MG63 (cell line): ENCODE measurements around the gene CRACR2B. TPM values are rescaled to one million over a fixed set of nuclear protein-coding genes. Genes with fewer than 3 reads are reported as not detected.
A peak's percentile ranks its signal among the peaks of the same experiment; 100 is the strongest.

Experiments
- DNase-seq: peaks from one replicate; pipeline ENCODE4 v3.0.0-alpha.2; 2020
- H3K27me3 ChIP-seq: fragments of 250-450 bp; sonication (Bioruptor Pico); 2 replicates; pipeline ENCODE4 v1.5.1; 2020; ENCODE audit warnings: mild to moderate bottlenecking, moderate library complexity
- H3K36me3 ChIP-seq: fragments of 250-450 bp; sonication (Bioruptor Pico); 2 replicates; pipeline ENCODE4 v1.5.1; 2020; ENCODE audit warnings: mild to moderate bottlenecking, moderate library complexity
- H3K4me3 ChIP-seq: fragments of 250-450 bp; sonication (Bioruptor Pico); 2 replicates; pipeline ENCODE4 v1.5.1; 2020; ENCODE audit warnings: mild to moderate bottlenecking, moderate library complexity
- H3K9me3 ChIP-seq: fragments of 250-450 bp; sonication (Bioruptor Pico); 2 replicates; pipeline ENCODE4 v1.5.1; 2020; ENCODE audit warnings: mild to moderate bottlenecking, moderate library complexity
- total RNA-seq: library from RNA; depleted of rRNA; stranded (reverse); fragments of >200 nt; shearing (Covaris generic); gene quantifications from 2 replicates; pipeline ENCODE4 v1.2.3, GENCODE V29; 2014; ENCODE audit warnings: low replicate concordance; rRNA removed

Gene CRACR2B
- total RNA-seq, result not detected in 2 replicates

GRCh38 chr11:827897-828192 lies at the start of gene CRACR2B:
Gene CRACR2B, plus strand, starts transcription at chr11:827919. Its CDS starts 689 bp downstream, at chr11:828608.
- Histone ChIP-seq H3K9me3 (no peaks in the 10 kb centered on the region), H3K36me3 (peaks cover 19% of the 10 kb centered on the region), H3K4me3 (no peak within 1 kb of the TSS), H3K27me3 (no peaks in the 10 kb centered on the region)
- DNase-seq, result no peak

DNA sequence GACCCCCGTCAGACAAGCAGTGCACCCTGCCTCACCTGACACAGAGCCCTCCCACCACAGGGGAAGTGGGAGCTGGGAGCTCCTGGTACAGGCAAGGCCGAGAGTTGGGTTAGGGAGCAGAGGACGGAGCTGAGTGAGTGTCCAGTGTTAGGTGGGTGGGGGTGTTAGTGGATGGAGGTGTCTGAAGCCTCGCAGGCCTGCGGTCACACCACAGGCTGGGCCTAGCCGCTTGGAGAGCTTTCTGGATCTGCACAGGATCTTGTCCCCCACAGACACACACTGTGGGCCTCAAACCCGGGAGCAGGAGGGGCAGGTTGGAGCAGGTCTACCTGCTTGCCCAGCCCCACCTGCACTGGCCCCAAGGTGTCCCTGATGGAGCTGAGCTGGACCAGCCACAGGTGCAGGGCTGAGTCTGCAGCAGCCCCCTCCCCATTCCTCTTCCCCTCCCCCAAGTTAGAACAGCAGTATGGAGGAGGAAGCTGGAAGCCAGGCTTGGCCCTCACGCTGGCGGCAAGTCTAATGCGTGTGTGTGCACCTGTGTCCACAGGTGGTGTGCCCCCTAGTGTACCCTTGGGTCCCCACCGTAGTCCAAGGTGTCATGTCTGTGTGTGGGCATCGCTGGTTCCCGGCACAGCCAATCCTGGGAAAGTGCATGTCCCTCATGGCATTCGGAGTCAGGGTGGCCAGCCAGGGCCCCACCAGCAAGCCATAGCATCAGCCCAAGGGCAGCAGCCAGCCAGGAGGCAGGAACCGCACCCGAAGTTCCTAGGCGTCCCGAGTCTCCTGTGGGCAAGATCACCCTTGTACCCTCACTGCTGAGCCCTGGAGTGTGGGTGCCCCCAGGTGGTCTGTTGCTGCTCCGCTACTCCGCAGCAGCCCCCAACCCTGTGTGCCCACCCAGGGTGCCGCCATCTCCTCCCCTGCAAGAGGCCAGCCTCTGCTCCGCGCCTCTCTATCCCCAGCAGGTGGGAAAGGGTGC lies 48.5 kb upstream of the CRACR2B start:
- no peaks in the 10 kb centered on the region for H3K27me3 ChIP-seq
- H3K4me3 ChIP-seq, result no peak overlapping the region
- H3K9me3 ChIP-seq, result no peaks in the 10 kb centered on the region
- H3K36me3 ChIP-seq, result peaks cover 30% of the 10 kb centered on the region
- DNase-seq, result no peak

- no peak for DNase-seq
- Histone ChIP-seq H3K9me3 (no peaks in the 10 kb centered on the region), H3K36me3 (peaks cover 24% of the 10 kb centered on the region), H3K27me3 (no peaks in the 10 kb centered on the region), H3K4me3 (no peak overlapping the region)
Observed at GRCh38 chr11:779955-780532, 47.7 kb upstream of the CRACR2B start.

GRCh38 chr11:782264-783174 lies 45.2 kb upstream of the CRACR2B start:
- Histone ChIP-seq H3K9me3 (no peaks in the 10 kb centered on the region), H3K27me3 (no peaks in the 10 kb centered on the region), H3K36me3 (peaks cover 18% of the 10 kb centered on the region), H3K4me3 (no peak overlapping the region)
- DNase-seq, result no peak

GRCh38 chr11:783581-784015 lies 44.1 kb upstream of the CRACR2B start:
- Histone ChIP-seq H3K4me3 (no peak overlapping the region), H3K27me3 (no peaks in the 10 kb centered on the region), H3K36me3 (peaks cover 14% of the 10 kb centered on the region), H3K9me3 (no peaks in the 10 kb centered on the region)
- DNase-seq, result peak; percentile 95

- peaks cover 4% of the 10 kb centered on the region; the same call in 1 of the 2 replicates for H3K36me3 ChIP-seq
- H3K4me3 ChIP-seq, result no peak overlapping the region
- H3K9me3 ChIP-seq, result no peaks in the 10 kb centered on the region
- no peak for DNase-seq
- H3K27me3 ChIP-seq, result no peaks in the 10 kb centered on the region
Observed at GRCh38 chr11:786235-787083, 41.3 kb upstream of the CRACR2B start.

GRCh38 chr11:787084-787675 lies 40.5 kb upstream of the CRACR2B start:
- Histone ChIP-seq H3K36me3 (peaks cover 10% of the 10 kb centered on the region), H3K4me3 (no peak overlapping the region), H3K27me3 (no peaks in the 10 kb centered on the region), H3K9me3 (no peaks in the 10 kb centered on the region)
- DNase-seq, result no peak

- H3K27me3 ChIP-seq, result no peaks in the 10 kb centered on the region
- no peaks in the 10 kb centered on the region for H3K9me3 ChIP-seq
- H3K36me3 ChIP-seq, result peaks cover 17% of the 10 kb centered on the region
- no peak overlapping the region for H3K4me3 ChIP-seq
- DNase-seq, result no peak
Observed at GRCh38 chr11:788009-788640, 39.6 kb upstream of the CRACR2B start.

- H3K4me3 ChIP-seq, result no peak overlapping the region
- H3K9me3 ChIP-seq, result no peaks in the 10 kb centered on the region
- no peaks in the 10 kb centered on the region for H3K27me3 ChIP-seq
- H3K36me3 ChIP-seq, result peaks cover 29% of the 10 kb centered on the region
- no peak for DNase-seq
Observed at GRCh38 chr11:788953-789940, 38.5 kb upstream of the CRACR2B start.

- Histone ChIP-seq H3K4me3 (no peak within 1 kb of the TSS), H3K27me3 (no peaks in the 10 kb centered on the region), H3K9me3 (no peaks in the 10 kb centered on the region), H3K36me3 (peaks cover 35% of the 10 kb centered on the region)
- DNase-seq, result no peak
Observed at GRCh38 chr11:789943-790342, 37.8 kb upstream of the CRACR2B start, which contains the start of gene CEND1. Gene CEND1, minus strand, starts transcription at chr11:790090. Its CDS starts 1,514 bp downstream, at chr11:788576.

DNA sequence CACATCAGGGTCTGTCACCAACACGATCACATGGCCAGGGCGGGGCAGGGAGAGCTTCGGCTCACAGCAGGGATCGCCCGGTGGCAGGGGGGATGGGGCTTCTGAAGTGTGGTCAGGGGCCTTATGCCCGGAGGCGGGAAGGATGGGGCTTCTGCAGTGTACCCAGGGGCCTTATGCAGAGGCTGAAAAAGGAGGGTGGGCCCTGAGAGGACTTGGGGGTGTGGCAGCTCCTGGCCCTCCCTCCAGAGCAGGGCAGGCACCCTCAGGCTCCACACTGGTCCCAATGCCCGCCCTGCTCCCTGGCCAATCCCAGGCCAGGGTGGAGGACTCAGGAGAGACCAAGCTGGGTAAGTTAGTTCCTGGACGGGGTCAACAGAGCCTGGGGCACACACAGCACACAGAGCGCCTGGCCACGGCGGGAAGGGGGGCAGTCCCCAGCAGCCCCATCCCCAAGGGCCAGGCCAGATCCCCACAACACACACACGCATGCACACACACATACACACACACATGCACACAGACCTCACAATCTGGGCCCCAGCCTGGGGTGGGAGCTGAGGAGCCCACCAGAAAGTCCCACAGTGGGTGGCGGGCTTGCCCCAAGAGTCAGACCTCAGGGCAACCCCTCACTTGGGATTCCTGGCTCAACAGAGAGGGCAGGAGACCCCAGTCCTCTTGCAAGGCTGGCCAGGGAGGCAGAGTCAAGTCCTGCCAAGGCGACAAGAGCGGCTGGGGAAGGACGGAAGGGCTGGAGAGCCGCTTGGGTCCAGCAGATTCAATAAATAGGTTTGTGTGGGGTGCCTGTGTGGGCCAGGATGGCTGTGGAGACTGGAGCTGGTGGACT lies 36.8 kb upstream of the CRACR2B start:
- no peaks in the 10 kb centered on the region for H3K27me3 ChIP-seq
- H3K9me3 ChIP-seq, result no peaks in the 10 kb centered on the region
- DNase-seq, result peak; percentile 62
- no peak overlapping the region for H3K4me3 ChIP-seq
- H3K36me3 ChIP-seq, result peaks cover 35% of the 10 kb centered on the region

DNA sequence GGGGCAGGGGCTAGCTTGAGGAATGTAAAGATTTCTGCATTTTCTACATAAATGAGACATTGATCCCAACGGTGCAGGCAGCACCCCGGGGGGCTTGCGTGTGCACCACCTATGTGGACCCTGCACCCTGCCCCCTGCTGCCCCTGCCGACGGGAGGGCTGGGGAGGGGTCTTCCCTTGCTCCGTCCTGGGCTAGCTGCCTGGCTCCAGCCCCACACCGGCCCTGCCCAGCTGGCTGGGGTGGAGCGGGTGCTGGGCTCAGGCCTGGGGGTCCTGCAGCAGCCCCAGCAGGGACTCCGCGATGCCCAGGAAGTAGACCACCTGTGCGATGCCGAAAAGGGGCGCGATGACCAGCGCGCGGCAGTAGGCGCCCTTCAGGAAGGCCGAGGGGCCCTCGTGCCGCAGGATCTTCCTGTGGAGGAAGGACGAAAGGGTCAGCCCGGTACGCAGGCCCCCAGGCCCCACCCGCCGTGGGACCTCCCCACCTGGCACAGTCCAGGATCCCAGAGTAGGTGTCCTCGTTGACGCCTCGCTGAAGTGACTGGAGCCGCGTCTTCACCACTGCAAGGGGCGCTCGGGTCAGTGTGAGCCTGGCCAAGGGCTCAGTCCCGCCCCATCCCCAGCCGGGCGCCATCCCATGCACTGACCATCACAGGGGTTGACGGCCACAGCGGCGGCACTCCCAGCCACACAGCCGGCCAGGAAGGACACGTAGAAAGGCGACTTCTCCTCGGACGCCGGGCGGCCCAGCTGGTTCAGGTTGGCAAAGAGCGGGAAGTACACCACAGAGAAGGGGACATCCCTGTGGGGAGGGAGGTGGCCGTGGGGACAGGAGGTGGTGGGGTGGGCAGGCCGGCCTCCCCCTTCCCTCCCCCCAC lies 35.8 kb upstream of the CRACR2B start:
- no peaks in the 10 kb centered on the region for H3K27me3 ChIP-seq
- no peak for DNase-seq
- H3K4me3 ChIP-seq, result no peak overlapping the region
- peaks cover 35% of the 10 kb centered on the region for H3K36me3 ChIP-seq
- no peaks in the 10 kb centered on the region for H3K9me3 ChIP-seq

- H3K9me3 ChIP-seq, result no peaks in the 10 kb centered on the region
- H3K27me3 ChIP-seq, result no peaks in the 10 kb centered on the region
- DNase-seq, result no peak
- H3K36me3 ChIP-seq, result peaks cover 35% of the 10 kb centered on the region
- no peak overlapping the region for H3K4me3 ChIP-seq
Observed at GRCh38 chr11:792535-792821, 35.2 kb upstream of the CRACR2B start.
